K562 (cell line): ENCODE data around the gene MRFAP1. TPM values are rescaled to one million over a fixed set of nuclear protein-coding genes. Genes with fewer than 3 reads are reported as not detected.
A peak's percentile ranks its signal among the peaks of the same experiment; 100 is the strongest.

ENCODE experiments used
- CAMTA2 ChIP-seq: fragments of 250-450 bp; sonication (Bioruptor Pico); conservative IDR thresholded peaks from 2 replicates; pipeline ENCODE4 v1.5.1; 2022
- CCNT2 ChIP-seq: IDR thresholded peaks from 2 replicates; pipeline ENCODE4 v1.6.1; 2011; ENCODE audit warnings: borderline replicate concordance, low read depth, mild to moderate bottlenecking, moderate library complexity, mixed read lengths, low read length; ENCODE audit not compliant: insufficient read length; ENCODE audit errors: extremely low read depth
- HDAC3 ChIP-seq: fragments of 450-650 bp; IDR thresholded peaks from 2 replicates; pipeline ENCODE4 v1.6.1; 2018; ENCODE audit warnings: borderline replicate concordance, mild to moderate bottlenecking, moderate library complexity; ENCODE audit not compliant: partially characterized antibody
- HNRNPK ChIP-seq: fragments of 200-400 bp; formaldehyde crosslinking; IDR thresholded peaks from one replicate; pipeline ENCODE4 v1.6.1; 2018; ENCODE audit warnings: mild to moderate bottlenecking, low read depth, low read length; ENCODE audit not compliant: poor library complexity, severe bottlenecking
- MAFG ChIP-seq: fragments of 450-650 bp; conservative IDR thresholded peaks from 2 replicates; pipeline ENCODE4 v1.6.1; 2016; ENCODE audit warnings: missing genetic modification characterization, missing compliant biosample characterization
- MEF2A ChIP-seq: IDR thresholded peaks from 2 replicates; pipeline ENCODE4 v1.6.1; 2011; ENCODE audit warnings: low read depth, mild to moderate bottlenecking, low read length, moderate library complexity; ENCODE audit not compliant: control insufficient read depth
- PKNOX1 ChIP-seq: fragments of 450-650 bp; IDR thresholded peaks from 2 replicates; pipeline ENCODE4 v1.6.1; 2016
- PML ChIP-seq: IDR thresholded peaks from 2 replicates; pipeline ENCODE4 v1.6.1; 2012; ENCODE audit warnings: low read length, inconsistent platforms
- RCOR1 ChIP-seq, 2 experiments: IDR thresholded peaks; 2 replicates each; pipeline ENCODE4 v1.6.1; 2012; ENCODE audit warnings: low read depth in 2 of 2, low read length in 2 of 2, borderline replicate concordance in 1 of 2, improper control_type of control experiment in 1 of 2
- USF1 ChIP-seq: sonication (generic); formaldehyde crosslinking; IDR thresholded peaks from 2 replicates; pipeline ENCODE4 v1.9.0; 2022; ENCODE audit warnings: mild to moderate bottlenecking, missing genetic modification reagents
- USF2 ChIP-seq: sonication (generic); formaldehyde crosslinking; IDR thresholded peaks from 2 replicates; pipeline ENCODE4 v1.5.0; 2020; ENCODE audit warnings: missing genetic modification reagents
- XRCC5 ChIP-seq: fragments of 200-400 bp; formaldehyde crosslinking; IDR thresholded peaks from 2 replicates; pipeline ENCODE4 v1.6.1; 2017; ENCODE audit warnings: low read depth, mild to moderate bottlenecking, low read length
- ZBTB2 ChIP-seq: fragments of 450-650 bp; IDR thresholded peaks from 2 replicates; pipeline ENCODE4 v1.6.1; 2016; ENCODE audit warnings: antibody characterized with exemption
- ZNF41 ChIP-seq: fragments of 250-450 bp; sonication (Bioruptor Pico); conservative IDR thresholded peaks from 2 replicates; pipeline ENCODE4 v1.4.0; 2020; ENCODE audit warnings: mild to moderate bottlenecking
- ZNF583 ChIP-seq: fragments of 250-450 bp; sonication (Bioruptor Pico); IDR thresholded peaks from 2 replicates; pipeline ENCODE4 v1.4.0; 2020
- polyA plus RNA-seq, 8 experiments: library from polyadenylated mRNA; depleted of rRNA in 4 of 8; stranded (reverse) in 5 of 8; unstranded in 3 of 8; fragments of >200 nt; fragmentation: Nextera tagmentation in 2 of 8; fragmentation: Illumina TruSeq in 1 of 8; extraction: Ambion mirVana in 2 of 8; extraction: Trizol in 1 of 8; gene quantifications; 2 replicates each; pipeline versions ENCODE4 v1.2.1 to v1.2.3, GENCODE V29; 2011 to 2014; ENCODE audit warnings: inconsistent platforms in 1 of 8, missing spikeins in 1 of 8
- total RNA-seq, 7 experiments: library from RNA; depleted of rRNA in 6 of 7; stranded (reverse); fragments of >200 nt in 6 of 7; fragmentation: Illumina TruSeq in 2 of 7; extraction: Trizol in 2 of 7; gene quantifications; 2 replicates each; pipeline versions ENCODE4 v1.2.1 to v1.2.3, GENCODE V29; 2011 to 2021; ENCODE audit warnings: low replicate concordance in 1 of 7

Gene MRFAP1
- total and polyA plus RNA-seq, 9 of the 15 experiments (the other 6 are each of a cell fraction or from before 2014, with no cell fraction given) = 46.0 to 270 (median 151) TPM

DNA sequence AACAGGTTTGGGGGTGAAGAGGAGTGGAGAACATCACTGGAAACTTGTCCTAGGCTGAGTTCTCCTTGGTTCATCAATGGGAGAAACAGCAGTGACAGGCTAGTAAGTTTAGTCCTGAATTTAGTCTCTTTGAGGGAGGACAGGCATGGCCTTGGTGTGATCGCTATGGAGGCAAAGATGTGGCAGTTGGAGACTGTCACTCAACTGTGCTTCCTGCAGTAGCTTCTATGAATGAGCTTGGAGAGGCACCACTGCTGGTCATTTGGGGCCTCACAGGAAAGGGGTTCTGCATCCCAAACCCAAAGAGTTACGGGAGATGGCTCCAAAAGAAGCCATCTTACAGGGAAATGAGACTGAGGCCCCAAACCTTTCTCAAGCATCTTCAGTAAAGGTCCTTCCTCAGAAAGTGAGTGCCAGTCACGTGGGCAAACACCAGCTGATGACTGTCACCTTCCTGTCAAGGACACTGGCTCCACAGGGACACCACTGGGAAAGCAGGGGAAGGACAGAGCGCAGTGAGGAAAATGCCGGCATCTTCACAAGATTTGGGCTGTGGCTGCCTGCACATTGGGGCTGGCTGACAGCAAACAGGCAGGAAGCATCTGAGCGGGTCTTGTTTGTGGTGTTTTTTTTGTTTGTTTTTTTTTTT lies 7.2 kb downstream of the MRFAP1 start (continued):
- TF ChIP-seq USF2 (CRISPR knock-in tag) (peak; percentile 77), ZNF41 (no peak), XRCC5 (no peak), MAFG (tag) (no peak), HDAC3 (no peak), RCOR1 (IDR thresholded peaks at IDR 0.05; ENCODE audit: borderline replicate concordance in 1 of 2, low read depth in 2 of 2, low read length in 2 of 2) (no peak), PML (no peak), ZBTB2 (no peak), MEF2A (no peak), CAMTA2 (CRISPR knock-in tag) (no peak), CCNT2 (no peak), USF1 (CRISPR knock-in tag) (peak; percentile 75), ZNF583 (CRISPR knock-in tag) (no peak), HNRNPK (no peak), PKNOX1 (peak; percentile 56; the same call in 1 of the 2 replicates)
